DMS 273 treated with DMSO at 0.1 percent for 48 hours (cell line): Measurements from ENCODE around the gene AGAP1.
A peak's percentile ranks its signal among the peaks of the same experiment; 100 is the strongest.

Source experiments
- DNase-seq: peaks from one replicate; lab custom pipeline; 2025; lab: John Stamatoyannopoulos, UW

AGAP1 gene

DNA sequence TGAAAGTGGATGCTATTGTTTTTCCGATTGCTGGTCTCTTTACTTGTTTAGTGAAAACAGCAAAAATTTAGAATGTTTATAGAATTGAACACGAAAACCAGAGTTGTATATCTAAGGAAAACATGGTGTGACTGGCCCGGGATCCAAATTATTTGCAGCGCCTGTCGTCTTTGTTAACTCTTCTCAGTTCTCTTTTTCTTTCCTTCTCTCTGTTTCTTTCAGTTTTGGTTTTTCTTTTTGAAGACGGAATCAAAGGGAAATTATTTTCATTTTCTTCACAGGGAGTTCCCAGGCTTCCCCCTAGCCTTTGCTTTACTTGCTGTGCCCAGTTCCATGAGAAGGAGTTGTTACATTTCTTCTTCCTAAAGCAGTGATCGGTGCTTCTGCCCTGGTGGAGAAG is 76.0 kb downstream of the AGAP1 start:
- no peak for DNase-seq

DNA sequence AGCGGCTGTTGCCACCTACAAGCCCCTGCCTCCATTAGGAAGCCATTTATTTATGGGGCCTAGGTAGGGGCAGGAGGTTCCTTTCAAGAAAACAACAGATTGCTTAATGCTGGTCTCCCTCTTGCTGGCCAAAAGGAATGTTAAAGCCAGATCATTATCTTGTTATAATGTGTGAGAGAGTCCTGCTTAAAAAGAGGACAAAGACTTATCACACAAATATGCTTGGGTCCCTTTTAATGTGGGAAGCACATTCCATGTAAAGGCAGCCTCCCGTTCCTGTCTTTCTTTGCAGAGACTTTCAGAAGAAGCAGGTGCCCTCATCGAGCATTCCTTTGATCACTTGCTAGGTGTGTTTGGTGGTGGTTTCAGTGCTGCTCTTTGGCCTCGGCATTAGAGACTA is 76.4 kb downstream of the AGAP1 start:
- DNase-seq: no peak

DNA sequence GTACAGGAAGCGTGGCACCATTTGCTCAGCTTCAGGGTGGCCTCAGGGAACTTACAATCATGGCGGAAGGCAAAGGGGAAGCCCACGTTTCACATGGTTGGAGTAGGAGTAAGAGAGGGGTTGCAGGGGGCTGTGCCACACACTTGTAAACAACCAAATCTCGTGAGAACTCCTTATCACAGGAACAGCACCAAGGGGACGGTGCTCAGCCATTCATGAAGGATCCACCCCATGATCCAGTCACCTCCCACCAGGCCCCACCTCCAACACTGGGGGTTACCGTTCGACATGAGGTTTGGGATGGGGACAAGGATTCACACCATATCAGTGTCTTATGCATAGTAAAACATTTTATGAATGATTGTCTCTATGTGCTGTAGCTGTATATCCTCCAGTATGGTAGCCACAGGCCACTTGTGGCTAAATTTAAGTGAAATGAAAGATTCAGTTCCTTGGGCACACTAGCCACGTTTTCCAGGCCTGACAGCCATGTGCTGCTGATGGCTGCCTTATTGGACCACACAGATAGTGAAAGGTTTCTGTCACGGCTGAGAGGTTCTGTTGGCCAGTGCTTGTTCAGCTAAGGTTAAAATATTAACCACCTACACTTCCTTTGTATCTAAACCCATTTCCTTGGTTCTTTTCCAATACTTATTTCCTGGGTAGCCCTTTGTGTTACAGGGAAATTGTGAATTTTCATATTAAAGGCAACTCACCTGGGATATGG is 77.3 kb downstream of the AGAP1 start:
- no peak for DNase-seq

DNA sequence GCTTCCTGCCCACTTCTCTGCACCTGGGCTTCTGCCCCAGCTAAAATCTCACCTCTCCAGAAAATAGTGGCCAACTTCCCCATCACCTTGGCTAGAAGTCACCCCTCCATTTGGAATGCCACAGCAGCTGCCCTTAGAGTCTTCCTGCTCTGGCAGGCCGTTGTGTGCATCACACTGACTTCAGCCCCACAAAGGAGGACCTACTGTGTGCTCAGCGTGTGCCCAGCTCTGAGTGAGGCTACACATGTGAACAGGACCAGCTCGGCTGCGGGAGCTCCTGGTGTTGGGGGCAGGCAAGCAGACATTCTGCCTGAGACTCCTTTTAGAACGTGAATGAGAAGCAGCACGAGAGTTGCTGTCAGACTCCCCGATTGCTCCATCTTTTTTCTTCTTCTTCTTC is 78.7 kb downstream of the AGAP1 start:
- no peak for DNase-seq

DNA sequence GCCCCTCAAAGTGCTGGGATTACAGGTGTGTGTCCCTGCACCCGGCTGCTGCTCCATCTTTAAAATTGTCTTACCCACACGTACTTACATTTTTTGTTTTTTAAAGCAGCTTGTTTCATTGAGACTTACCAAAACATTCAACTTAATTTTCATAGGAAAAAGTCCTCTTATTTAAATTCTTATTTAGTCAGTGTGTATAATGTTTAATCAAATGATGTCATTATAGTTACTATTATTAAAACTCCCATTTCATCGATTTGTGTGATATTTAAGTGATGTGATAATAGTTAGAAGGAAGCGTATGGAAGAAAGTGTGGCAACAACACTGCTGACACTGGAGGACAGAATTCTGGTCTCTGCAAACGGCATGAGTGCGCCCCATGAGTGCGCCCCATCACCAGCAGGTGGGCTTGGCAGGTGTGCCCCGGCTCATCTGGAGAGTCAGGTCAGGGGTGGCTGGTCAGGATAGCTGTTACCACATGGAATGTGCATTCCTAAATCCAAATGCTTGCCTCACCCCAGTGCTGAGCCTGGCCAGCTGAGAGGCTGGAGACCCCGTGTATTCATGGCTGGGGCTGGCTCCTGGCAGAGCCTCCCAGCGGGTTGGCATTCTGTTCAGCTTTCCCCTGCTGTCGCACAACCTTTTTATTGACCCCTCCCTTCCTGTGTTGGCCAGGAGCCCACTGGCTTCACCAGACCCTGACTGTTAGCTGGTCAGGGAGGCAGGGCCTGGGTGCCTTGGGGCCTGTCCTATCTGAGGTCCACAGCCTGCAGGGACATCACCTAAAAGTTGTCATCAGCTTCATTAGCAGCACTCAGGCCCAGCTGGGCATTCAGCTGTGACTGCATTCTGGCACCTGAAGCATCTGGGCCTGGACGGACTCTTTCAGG is 79.7 kb downstream of the AGAP1 start:
- DNase-seq: peak; percentile 17

DNA sequence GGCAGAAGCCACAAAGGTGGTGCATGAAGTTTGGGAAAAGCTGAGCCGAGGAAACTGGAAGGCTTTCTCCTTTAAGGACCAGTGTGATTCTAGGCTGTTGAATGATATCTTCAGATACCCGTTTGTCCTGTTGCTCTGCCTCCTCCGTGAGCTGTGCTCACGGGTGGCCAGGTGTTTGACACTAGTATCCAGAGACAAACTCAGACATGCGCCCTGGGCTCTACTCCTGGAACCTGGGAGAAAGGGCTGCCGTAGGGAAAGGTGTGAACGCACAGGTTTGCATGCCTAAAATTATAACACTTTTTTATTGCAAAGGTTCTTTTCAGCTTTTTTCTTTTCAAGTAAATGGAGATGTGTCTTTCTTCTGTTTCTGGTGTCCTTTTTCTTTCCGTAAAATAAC is 81.6 kb downstream of the AGAP1 start:
- no peak for DNase-seq

DNA sequence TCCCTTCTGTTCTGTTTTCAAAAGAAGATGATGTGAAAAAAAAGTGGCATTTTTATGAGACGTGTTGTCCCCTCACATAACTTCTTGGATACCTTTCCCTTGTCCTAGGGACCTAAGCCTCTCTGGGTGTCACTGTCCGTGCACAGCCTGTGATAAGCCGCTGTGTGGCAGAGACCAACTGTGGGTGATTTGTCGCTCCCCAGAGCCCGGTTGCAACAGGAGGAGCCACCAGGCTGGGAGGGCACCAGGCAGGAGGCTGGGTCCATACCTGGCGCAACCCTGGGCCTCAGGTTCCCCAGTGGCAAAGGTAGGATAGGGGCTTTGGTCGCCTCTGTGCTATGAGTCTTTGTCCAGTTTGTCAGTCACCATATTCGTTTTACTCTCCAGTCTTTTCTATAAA is 82.1 kb downstream of the AGAP1 start:
- no peak for DNase-seq

DNA sequence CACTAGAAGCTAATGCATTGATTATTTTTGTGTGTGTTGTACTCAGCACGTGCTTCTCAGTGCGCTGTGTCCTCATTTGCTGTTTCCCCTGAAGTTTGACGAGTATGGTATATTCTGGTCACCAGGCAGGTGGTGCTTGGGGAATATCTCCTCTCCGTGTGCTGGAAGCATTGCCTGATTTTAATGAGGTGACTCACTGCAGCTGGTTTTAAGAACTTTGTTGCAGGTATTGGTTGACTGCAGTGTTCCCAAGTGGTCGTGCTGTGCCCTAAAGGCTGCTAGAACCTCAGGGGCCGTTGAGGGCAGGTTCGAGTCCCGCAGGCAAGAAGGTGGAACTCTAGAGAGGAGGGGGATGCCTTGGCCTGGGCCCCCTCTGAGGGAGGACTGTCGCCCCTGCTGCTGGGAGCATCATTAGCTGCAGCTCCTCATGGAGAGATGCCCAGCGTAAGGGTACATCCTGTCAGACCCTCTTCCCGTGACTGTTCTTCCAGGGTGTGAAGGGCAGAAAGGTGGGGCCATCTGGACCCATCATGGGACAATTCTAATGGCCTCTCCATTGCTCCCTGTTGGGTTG is 82.6 kb downstream of the AGAP1 start:
- no peak for DNase-seq

DNA sequence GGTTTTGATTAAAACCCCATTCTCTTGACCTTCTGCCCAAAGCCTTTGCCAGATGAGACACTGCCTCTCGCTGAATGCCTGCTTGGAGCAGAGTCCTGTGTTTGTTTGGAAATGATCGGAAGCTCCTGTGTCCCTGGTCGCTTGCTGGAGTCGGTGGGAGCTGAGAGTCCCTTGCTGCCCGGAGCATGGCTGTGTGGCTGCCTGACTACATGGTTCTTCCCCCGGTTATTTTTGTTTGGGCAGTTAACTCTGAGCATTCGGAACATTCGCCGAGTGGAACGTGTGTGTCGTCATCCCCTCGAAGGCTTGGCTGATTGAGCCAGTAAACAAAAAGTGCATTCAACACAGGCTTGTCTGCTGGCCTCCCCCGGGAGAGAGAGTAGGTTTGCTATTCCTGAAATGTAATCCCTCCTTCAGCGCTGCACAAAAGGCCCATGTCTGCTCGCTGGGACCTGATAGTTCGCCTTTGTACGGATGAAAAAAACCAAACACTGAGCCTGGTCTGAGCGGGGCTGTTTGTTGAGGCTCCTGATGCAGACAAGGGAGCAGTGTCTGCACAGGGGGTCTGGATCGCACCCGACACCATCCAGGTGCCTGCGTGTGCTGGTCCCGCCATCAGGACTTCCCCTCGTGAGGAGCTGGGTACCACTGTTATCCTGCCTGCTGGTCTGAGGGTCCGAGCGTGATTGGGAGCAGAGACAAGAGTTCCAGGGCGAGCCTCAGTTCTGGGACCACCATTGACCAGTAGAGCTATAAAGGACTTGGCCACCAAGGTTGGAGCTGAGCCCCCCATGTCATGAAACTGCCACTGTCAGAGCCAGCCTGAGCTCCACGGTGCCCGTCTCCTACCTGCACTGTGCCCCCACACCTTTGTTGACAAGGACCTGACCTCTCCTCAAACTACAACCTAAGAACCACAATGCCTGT is 83.8 kb downstream of the AGAP1 start:
- no peak for DNase-seq

DNA sequence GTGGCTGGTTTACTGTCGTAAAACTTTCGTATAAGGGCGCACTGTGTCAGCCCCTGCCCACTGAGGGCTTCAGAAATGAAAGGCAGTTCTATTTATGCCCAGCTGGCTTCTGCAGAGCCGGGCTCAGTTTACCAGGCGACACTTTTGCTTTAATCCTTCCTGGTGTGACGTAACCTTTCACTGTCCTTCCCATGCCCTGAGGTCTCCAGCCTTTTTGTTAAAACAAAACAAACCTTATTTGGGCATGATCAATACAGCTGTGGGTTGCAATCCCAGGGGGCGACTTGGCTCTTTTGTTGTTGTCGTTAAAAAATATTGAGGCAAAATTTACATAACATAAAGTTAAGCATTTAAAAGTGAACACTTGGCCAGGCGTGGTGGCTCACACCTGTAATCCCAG is 85.3 kb downstream of the AGAP1 start:
- no peak for DNase-seq

DNA sequence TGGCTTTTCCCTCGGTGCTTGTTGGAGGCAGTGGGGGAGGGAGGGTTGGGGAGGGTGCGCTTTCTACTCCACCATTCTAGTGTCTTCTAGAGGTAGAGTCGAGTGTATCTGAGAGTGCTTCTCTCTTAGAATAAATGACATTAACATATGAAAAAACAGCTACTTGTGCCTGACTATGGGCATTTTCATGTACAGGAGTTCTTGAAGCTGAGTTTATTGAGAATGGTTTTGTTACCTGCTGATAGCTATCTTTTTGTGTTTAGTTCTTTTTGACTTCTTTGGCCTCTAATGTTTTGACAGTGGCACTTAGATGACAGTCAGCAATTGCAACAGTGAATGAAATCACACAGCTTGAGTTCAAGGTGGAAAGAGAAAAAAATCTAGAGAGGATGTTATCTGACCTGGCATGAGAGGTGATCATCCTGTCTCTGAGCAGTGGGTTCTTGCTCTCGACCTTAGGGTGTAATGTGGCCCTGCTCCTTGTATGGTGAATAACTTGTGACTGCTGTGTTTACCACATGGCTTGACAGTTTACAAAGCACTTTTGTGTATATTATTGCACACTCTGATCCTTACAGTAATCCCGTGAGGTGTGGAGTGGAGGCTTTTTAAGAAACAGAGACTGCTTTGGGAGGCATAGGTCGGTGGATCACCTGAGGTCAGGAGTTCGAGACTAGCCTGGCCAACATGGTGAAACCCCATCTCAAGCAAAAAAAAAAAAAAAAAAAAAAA is 86.7 kb downstream of the AGAP1 start:
- no peak for DNase-seq

DNA sequence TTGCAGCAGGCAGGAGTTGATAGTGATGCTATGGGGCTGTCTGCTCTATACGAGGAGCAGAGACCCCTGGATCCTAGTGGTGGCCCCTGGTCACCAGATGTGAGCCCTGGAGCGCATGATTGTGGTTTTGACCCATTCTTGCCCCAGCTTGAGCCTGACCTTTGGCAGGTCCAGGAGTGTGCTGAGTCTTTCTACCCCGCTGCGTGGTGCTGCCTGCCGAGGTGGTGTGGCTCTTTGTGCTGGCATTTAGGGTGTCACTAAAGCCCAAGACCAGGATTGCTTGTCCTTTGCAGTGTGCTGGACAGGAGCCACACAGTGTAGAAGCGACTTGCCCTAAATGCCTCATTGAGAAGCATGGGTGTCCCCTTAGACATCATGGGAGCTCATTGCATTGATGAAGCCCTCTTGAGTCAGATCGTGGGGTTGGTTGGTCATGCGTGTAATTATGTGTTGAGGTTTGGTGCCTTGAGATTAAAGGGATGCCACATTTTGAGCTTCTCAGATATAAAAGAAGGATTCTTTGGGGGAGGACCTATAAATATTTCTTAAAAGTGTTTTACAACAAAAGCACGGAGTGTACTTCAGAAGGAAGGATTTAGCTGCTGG is 88.3 kb downstream of the AGAP1 start:
- DNase-seq: no peak

DNA sequence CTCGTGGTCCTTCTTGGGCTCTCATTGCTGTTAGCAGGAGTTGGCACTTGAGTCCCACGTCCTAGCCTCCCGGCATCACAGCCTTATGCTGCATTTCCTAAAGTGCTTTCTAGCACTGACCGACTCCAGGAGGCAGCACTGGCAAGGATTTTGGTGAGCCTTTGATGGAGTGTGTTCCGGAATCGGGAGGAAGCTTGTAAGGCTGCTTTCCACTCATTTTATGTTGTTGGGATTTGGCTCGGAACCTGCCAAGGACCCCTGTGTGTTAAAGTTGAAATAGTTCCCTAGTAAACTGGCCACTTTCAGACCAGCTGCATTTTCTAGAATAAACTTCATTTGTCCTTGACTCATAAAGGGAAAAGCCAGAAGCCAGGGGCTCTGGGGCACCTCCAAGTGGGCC is 88.9 kb downstream of the AGAP1 start:
- DNase-seq: no peak

DNA sequence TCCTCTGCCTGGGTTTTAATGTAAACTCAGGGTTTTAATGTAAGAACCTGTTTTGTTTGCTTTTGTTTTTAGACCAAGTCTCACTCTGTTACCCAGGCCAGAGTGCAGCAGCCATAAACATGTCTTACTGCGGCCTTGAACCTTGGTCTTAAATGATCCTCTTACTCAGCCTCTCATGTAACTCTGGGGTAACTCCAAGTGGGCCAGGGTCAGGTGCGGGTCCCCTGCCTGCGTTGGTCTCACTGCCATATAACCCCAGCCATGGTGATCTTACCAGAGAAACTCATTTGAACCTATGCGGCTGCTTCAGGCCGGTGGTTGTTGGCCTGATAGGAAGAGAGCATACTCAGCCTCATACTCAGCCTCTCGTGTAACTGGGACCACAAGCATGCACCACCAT is 89.3 kb downstream of the AGAP1 start:
- no peak for DNase-seq

DNA sequence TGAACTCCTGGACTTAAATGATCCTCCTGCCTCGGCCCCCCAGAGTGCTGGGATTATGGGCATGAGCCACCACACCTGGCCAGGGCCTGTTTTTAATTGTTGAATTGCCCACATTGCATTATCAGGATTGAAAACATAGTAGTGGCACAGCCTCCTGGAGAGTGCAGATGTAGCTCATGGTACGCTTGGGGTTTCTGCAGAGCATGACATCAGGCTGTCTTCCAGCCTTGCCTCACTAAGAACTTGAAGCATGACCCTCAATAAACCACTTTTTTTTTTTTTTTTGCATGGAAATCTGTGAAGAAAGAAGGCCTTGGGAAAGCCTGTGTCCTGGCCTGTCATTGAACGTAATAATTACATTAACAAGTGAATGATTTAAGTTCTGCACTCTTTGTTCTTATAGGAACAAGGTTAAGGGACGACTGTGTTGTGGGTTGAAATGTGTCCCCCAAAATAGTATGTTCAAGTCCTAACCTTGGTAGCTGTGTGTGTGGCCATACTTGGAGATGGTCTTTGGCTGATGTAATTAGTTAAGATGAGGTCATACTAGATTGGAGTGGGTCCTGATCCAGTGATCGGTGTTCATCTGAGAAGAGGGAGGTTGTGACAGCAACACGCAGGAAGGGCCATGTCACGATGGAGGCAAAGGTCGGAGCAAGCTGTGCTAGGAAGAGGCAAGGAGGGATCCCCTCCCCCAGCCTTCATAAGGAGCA is 90.2 kb downstream of the AGAP1 start:
- no peak for DNase-seq

DNA sequence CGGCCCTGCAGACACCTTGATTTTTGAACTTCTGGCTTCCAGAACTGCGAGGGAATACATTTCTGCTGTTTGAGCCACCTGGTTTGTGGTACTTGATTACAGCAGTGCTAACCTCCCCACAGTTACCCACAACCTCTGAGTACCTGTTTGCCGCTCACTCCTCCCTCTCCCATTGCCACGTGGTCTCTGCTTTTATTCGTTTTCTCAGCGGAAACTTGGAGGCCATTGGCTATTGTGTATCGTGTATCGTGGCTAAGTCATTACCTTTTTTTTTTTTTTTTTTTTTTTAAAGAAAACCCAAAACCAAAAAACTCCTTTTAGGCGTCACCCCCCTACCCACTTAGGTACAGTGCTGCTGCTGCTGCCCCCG is 90.8 kb downstream of the AGAP1 start:
- no peak for DNase-seq

DNA sequence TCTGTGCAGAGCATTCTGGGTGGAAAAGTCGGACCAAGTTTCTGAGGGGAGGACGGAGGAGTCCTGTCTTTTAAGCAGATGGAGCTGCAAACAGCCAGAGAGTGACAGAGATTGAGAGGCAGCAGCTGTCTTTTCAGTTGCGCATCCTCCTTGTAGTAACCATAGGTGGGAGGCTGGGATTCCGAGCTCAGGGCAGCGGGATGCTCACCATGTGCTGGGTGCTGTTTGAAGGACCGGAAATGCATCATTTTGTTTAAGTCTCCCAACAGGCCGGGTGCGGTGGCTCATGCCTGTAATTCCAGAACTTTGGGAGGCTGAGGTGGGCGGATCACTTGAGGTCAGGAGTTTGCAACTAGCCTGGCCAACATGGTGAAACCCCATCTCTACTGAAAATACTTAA is 93.4 kb downstream of the AGAP1 start:
- no peak for DNase-seq

DNA sequence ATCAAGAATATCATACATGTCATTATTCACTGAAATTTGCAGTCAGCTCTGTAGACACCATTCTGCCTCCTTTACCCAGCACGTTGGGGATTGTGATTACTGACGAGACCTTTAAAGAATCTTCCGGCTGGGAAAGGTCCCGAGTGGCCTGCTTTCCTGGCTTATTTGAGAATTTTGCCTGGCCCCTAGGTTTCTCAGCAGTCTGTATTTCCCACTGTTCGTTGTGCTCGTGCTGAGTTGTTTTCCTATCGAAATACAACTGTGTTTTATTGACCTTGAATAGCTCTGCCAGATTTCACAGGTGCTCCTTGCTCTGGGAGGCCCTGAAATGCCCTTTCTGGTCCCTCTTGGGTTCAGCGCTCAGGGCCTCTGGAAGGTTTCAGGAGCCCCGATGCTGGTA is 94.9 kb downstream of the AGAP1 start:
- DNase-seq: no peak

DNA sequence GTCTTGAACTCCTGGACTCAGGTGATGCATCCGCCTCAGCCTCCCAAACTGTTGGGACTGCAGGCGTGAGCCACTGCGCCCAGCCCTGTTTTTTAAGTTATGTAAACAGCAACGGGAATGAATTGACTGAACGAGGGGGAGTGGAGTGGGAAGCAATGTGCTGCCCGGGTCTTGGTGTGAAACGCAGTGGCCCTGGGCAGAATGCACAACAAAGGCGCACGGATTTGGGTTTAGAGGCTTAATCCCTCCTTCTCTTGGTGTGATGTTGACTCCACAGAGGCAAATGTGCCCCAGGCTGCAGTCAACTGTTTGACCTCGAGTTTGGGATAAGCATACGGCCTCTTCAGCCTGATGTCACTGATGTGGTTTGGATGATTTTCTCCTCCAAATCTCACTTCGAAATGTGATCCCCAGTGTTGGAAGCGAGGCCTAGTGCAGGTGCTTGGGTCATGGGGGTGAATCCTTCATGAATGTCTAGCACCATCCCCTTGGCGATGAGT is 97.4 kb downstream of the AGAP1 start:
- no peak for DNase-seq

DNA sequence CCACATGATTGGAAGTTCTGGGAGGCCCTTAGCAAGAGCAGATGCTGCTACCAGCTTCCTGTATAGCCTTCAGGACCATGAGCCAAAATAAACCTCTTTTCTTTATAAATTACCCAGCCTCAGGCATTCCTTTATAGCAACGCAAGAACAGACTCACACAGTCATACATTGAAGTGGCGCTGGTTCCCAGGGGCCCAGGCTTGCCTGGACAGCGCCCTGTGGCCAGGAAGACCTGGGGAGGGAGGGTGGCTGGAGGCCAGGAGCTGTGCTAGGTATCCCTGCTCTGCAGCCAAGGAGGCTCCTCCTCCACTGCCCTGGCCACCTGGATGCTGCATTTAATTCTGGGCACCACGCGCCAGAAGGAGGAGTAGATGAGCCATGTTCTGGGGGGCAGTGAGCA is 98.1 kb downstream of the AGAP1 start:
- DNase-seq: no peak
